IPS-NIHi7 (cell line): Measurements from ENCODE around the gene ADAMTS4.
A peak's percentile ranks its signal among the peaks of the same experiment; 100 is the strongest.

Experiments used
- DNase-seq: peaks from one replicate; pipeline ENCODE4 v3.0.0; 2012; ENCODE audit warnings: mixed read lengths; ENCODE audit errors: extremely low spot score

The ADAMTS4 gene

GRCh38 chr1:161153682-161154337, 45.0 kb downstream of the ADAMTS4 start, which contains the start of gene UFC1:
Gene UFC1 (plus strand): TSS chr1:161153978. CDS start chr1:161153998, 20 bp downstream.
- DNase-seq, result peak; percentile 79

GRCh38 chr1:161153176-161153575, 45.7 kb downstream of the ADAMTS4 start:
- no peak for DNase-seq

- DNase-seq, result no peak
These were observed 53.0 kb downstream of the ADAMTS4 start for GRCh38 chr1:161145832-161146231.

GRCh38 chr1:161140755-161141400, 58.0 kb downstream of the ADAMTS4 start:
- no peak for DNase-seq

- peak; percentile 46 for DNase-seq
These were observed 59.1 kb downstream of the ADAMTS4 start for GRCh38 chr1:161139766-161140165.

- no peak for DNase-seq
These were observed 60.4 kb downstream of the ADAMTS4 start for GRCh38 chr1:161138431-161138830.

GRCh38 chr1:161137881-161138280, 61.0 kb downstream of the ADAMTS4 start:
- DNase-seq, result no peak
